Activated CD4-positive, alpha-beta T cell treated with anti-CD3 and anti-CD28 coated beads for 24 hours (primary cell): Measurements from ENCODE around the gene NRL.

Source experiments
- DNase-seq, 2 donors: peaks; one replicate each; pipeline ENCODE4 v3.0.0-alpha.2; 2020; ENCODE audit warnings: low read depth in 2 of 2

NRL gene

GRCh38 chr14:24114532-24115421 lies at the start of gene NRL, which contains the start of gene DCAF11:
TSS of gene NRL (minus strand) at chr14:24114949. CDS start at chr14:24082848, 32,101 bp downstream.
TSS of gene DCAF11 (plus strand) at chr14:24114777. CDS start at chr14:24115595, 818 bp downstream.
- DNase-seq = peak; percentile 96 to 97

GRCh38 chr14:24162093-24162492 lies 47.3 kb upstream of the NRL start:
- DNase-seq = no peak

GRCh38 chr14:24160850-24161804 lies 46.4 kb upstream of the NRL start, which contains the start of gene IRF9:
TSS of gene IRF9 (plus strand) at chr14:24161265. CDS start at chr14:24162145, 880 bp downstream.
- peak; percentile 95 to 99 for DNase-seq

GRCh38 chr14:24160499-24160849 lies 45.7 kb upstream of the NRL start:
- DNase-seq = no peak

GRCh38 chr14:24159777-24160498 lies 45.2 kb upstream of the NRL start:
- no peak for DNase-seq

GRCh38 chr14:24157331-24157730 lies 42.6 kb upstream of the NRL start:
- no peak for DNase-seq

GRCh38 chr14:24156840-24157239 lies 42.1 kb upstream of the NRL start:
- no peak for DNase-seq

- no peak for DNase-seq
These were observed 40.4 kb upstream of the NRL start for GRCh38 chr14:24155100-24155499.

- DNase-seq = no peak
These were observed 36.8 kb upstream of the NRL start for GRCh38 chr14:24151404-24152080.

- no peak for DNase-seq
These were observed 36.2 kb upstream of the NRL start for GRCh38 chr14:24150993-24151392.

- no peak for DNase-seq
These were observed 35.8 kb upstream of the NRL start for GRCh38 chr14:24150567-24150966.

- DNase-seq = no peak
These were observed 35.3 kb upstream of the NRL start for GRCh38 chr14:24150061-24150460.

GRCh38 chr14:24149302-24149969 lies 34.7 kb upstream of the NRL start:
- no peak for DNase-seq

GRCh38 chr14:24147761-24148428 lies 33.1 kb upstream of the NRL start:
- no peak for DNase-seq

- peak; percentile 97 to 98 for DNase-seq
These were observed 32.4 kb upstream of the NRL start, which contains the start of gene RNF31 for GRCh38 chr14:24146978-24147760. TSS of gene RNF31 (plus strand) at chr14:24147498. CDS start at chr14:24147699, 201 bp downstream.

GRCh38 chr14:24146453-24146977 lies 31.8 kb upstream of the NRL start, which contains the start of gene PSME2:
TSS of gene PSME2 (minus strand) at chr14:24146610. CDS start at chr14:24146581, 29 bp downstream.
- DNase-seq = peak; percentile 75 to 86

- DNase-seq = no peak
These were observed 31.1 kb upstream of the NRL start for GRCh38 chr14:24145690-24146452.

- no peak for DNase-seq
These were observed 30.5 kb upstream of the NRL start for GRCh38 chr14:24145219-24145618.
